Measurements from ENCODE around the gene CARS1.

The CARS1 gene

DNA sequence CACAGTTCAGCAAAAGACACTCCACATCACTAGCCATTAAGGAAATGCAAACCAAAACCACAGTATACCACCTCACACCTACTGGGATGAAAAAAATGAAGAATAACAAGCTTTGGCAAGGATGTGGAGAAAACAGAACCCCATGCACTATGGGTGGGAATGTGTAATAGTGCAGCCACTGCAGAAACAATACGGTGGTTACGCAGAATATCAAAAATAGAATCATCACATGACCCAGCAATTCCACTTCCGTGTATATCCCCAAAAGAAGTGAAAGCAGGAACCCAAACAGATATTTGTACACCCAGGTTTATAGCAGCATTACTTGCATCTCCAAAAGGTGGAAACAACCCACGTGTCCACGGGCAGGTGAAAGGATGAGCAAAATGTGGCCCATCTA lies 20.8 kb downstream of the CARS1 start:
- H3K4me1 ChIP-seq (ENCODE audit: control insufficient read depth in 1 of 2, insufficient read depth in 1 of 2, low read depth in 1 of 2, low read length in 1 of 2) = peaks cover 29 to 30% of the 10 kb centered on the region in 2 experiments
- H3K9me3 ChIP-seq = no peaks in the 10 kb centered on the region
- TF ChIP-seq, protein P1, sequence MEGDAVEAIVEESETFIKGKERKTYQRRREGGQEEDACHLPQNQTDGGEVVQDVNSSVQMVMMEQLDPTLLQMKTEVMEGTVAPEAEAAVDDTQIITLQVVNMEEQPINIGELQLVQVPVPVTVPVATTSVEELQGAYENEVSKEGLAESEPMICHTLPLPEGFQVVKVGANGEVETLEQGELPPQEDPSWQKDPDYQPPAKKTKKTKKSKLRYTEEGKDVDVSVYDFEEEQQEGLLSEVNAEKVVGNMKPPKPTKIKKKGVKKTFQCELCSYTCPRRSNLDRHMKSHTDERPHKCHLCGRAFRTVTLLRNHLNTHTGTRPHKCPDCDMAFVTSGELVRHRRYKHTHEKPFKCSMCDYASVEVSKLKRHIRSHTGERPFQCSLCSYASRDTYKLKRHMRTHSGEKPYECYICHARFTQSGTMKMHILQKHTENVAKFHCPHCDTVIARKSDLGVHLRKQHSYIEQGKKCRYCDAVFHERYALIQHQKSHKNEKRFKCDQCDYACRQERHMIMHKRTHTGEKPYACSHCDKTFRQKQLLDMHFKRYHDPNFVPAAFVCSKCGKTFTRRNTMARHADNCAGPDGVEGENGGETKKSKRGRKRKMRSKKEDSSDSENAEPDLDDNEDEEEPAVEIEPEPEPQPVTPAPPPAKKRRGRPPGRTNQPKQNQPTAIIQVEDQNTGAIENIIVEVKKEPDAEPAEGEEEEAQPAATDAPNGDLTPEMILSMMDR (IDR thresholded peaks at IDR 0.05) = no peak
- H3K4me3 ChIP-seq (ENCODE audit: low read depth in 1 of 2, low read length in 1 of 2) = no peak overlapping the region
- H3K36me3 ChIP-seq = peaks cover 97% of the 10 kb centered on the region
- H3K27me3 ChIP-seq = no peaks in the 10 kb centered on the region
- H3K27ac ChIP-seq = peak overlapping the region; percentile 58

DNA sequence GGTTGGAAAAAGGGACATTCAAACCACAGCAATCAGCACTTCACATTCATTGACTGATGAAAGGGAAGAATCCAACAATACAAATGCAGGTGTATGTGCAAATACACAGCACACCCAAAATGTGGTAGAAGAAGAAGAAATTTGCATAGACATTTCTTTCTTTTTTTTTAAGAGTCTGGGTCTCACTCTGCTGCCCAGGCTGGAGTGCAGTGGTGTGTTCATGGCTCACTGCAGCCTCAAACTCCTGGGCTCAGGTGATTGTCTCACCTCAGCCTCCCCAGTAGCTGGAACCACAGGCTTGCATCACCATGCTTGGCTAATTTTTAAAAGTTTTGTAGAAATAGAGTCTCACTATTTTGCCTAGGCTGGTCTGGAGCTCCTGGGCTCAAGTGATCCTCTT lies 21.9 kb downstream of the CARS1 start:
- Histone ChIP-seq H3K27ac (peak overlapping the region; percentile 58), H3K36me3 (peaks cover 97% of the 10 kb centered on the region)
- TF ChIP-seq, protein P1 (IDR thresholded peaks at IDR 0.05) = no peak

DNA sequence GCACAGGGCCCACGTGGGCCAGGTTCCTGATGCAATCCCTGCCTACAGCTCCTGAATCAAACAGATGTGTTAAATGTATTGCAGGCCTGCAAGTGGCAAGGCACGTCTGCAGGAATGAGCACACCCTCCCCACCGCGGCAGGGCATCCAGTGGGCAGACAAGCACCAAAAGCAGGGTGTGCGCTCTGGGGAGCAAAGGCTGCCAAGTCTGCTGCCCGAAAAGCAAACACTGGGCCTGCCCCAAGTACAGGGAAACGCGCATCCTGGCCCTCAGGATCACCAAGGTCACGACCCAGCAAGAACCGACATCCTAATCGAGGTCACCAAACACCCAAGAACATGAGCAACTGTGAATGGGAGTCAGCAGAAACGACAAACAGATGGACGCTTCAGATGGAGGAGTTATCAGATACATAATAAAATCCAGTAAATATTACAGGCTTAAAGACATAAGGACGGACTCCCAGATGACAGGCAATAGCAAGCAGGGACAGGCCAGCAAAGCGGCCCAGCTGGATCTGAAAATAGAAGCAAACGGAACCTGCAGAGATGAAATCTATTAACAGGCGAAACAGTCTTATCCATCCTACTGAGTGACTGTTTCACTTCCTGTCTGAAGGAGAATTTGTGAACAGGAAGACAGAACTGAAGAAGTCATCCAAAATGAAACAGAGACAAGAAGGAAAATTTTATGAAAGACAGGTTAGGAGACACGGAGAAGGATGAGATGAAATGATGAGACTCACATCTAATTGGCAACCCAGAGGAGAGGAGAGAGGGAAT lies 26.7 kb downstream of the CARS1 start:
- H3K4me3 ChIP-seq (ENCODE audit: low read depth in 1 of 2, low read length in 1 of 2) = no peak overlapping the region
- no peak overlapping the region for H3K27ac ChIP-seq
- TF ChIP-seq, protein P1 (IDR thresholded peaks at IDR 0.05) = no peak
- no peaks in the 10 kb centered on the region for H3K27me3 ChIP-seq
- peaks cover 7 to 8% of the 10 kb centered on the region in 2 experiments for H3K4me1 ChIP-seq (ENCODE audit: control insufficient read depth in 1 of 2, insufficient read depth in 1 of 2, low read depth in 1 of 2, low read length in 1 of 2)
- peaks cover 97% of the 10 kb centered on the region for H3K36me3 ChIP-seq
- H3K9me3 ChIP-seq = peaks cover 3% of the 10 kb centered on the region

More for the DNA sequence above, 21.9 kb downstream of the CARS1 start:
- Histone ChIP-seq H3K9me3 (no peaks in the 10 kb centered on the region), H3K27me3 (no peaks in the 10 kb centered on the region), H3K4me1 (ENCODE audit: control insufficient read depth in 1 of 2, insufficient read depth in 1 of 2, low read depth in 1 of 2, low read length in 1 of 2) (peaks cover 29 to 30% of the 10 kb centered on the region in 2 experiments), H3K4me3 (ENCODE audit: low read depth in 1 of 2, low read length in 1 of 2) (no peak overlapping the region)

DNA sequence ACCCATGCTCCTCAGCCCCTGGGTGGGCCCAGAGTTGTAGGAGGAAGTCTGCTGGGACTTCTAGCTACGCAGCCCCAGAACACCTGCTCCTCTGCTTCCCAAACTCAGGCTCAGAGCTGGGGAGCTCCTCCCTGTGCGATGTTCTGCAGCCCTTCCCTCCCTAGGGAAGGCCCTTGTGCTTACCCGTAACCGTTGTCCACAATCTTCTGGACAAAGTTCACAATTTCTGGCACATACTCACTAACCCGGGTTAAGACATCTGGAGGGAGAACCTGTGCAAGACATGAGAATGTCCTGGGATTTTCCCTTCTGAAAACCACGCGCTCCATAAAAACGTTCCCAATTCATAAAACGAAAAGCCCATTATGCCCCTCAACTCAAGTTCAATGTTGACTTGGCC lies 28.4 kb downstream of the CARS1 start:
- H3K27me3 ChIP-seq = no peaks in the 10 kb centered on the region
- H3K27ac ChIP-seq = no peak overlapping the region

DNA sequence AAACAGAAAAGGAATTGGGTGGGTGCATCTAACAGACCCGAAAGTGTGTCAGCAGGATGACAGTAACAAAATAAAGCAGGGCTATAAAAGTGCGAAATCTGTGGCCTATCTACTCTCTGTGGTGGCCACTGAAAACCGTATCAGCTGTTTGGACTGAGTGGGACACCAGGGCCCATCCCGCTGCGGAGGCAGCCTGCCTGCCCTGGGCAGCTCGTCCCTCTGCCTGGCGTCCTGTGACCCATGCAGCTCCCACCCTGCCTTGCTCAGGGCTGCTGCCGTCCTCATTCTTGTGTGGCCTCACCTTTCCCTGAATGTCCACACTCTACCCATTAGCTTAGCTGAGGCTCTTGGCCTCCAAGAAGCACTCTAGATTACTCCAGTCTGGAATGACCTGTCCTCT lies 30.4 kb downstream of the CARS1 start:
- Histone ChIP-seq H3K4me3 (ENCODE audit: low read depth in 1 of 2, low read length in 1 of 2) (no peak overlapping the region), H3K9me3 (peaks cover 3% of the 10 kb centered on the region), H3K27me3 (no peaks in the 10 kb centered on the region), H3K36me3 (peaks cover 83% of the 10 kb centered on the region), H3K4me1 (ENCODE audit: control insufficient read depth in 1 of 2, insufficient read depth in 1 of 2, low read depth in 1 of 2, low read length in 1 of 2) (peaks cover 12 to 14% of the 10 kb centered on the region in 2 experiments), H3K27ac (no peak overlapping the region)
- TF ChIP-seq, protein P1 (IDR thresholded peaks at IDR 0.05) = no peak

More for the DNA sequence above, 28.4 kb downstream of the CARS1 start:
- H3K9me3 ChIP-seq = peaks cover 3% of the 10 kb centered on the region
- H3K4me1 ChIP-seq (ENCODE audit: control insufficient read depth in 1 of 2, insufficient read depth in 1 of 2, low read depth in 1 of 2, low read length in 1 of 2) = no peaks in the 10 kb centered on the region
- no peak overlapping the region for H3K4me3 ChIP-seq (ENCODE audit: low read depth in 1 of 2, low read length in 1 of 2)
- peaks cover 93% of the 10 kb centered on the region for H3K36me3 ChIP-seq
- TF ChIP-seq, protein P1 (IDR thresholded peaks at IDR 0.05) = no peak
